ENCODE measurements around the gene KCND1. TPM values are rescaled to one million over a fixed set of nuclear protein-coding genes. Genes with fewer than 3 reads are reported as not detected.

KCND1 gene
- total and polyA plus RNA-seq, 2 of the 4 experiments (the other 2 are of a cell fraction): 0.36 to 1.8 TPM

DNA sequence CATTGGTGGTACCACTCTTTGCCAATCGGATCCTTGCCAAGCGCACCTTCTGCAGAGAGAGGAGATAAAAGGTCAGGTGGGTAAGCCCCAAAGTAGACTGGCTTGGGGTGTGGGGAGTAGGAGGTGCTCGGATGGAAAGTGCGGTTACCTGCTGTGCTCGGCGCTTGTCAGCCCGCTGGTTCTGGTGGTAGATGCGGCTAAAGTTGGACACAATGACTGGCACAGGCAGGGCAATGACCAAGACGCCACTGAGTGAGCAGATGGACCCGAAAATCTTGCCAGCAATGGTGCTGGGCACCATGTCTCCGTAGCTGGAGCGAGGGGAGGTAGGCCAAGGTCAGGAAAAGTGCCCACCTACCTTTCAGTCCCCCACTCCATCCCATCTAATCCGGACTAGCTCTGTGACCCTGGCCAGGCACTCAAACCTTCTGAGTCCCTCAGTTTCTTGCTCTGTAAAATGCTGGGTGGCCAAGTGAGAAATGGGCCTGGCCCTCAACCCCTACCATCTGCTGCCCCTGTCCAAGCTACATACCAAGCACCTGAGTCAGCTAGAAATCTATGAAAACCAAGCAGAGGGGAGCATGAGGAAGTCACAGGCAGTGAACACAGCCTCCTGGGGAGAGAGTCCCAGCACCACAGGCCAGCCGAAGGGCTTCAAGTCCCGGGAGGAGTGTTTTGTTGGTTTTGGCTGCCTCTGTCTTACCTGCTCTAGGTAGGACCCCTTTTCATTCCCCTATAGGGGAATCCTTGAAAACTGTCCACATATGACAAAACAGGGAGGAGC, 4.7 kb downstream of the KCND1 start:
- BruUV-seq (replicated peaks): no TSS peak

More for the DNA sequence above, 4.7 kb downstream of the KCND1 start:
- no peak overlapping the region for H3K4me2 ChIP-seq (ENCODE audit: low read depth, low read length)
- no peak overlapping the region for H2BK20ac ChIP-seq (ENCODE audit: low read depth, low read length)
- 86% methylated on average over 4 of the region's 15 CpGs; no CpG with 5 or more reads in 1 of the 2 experiments for WGBS, 2 experiments (ENCODE audit: extremely low coverage in 2 of 2, insufficient read length in 1 of 2)
- H4K91ac ChIP-seq (ENCODE audit: insufficient read depth, low read depth, low read length): no peak overlapping the region
- H3K27me3 ChIP-seq (ENCODE audit: control insufficient read depth, insufficient read depth, low read length): no peaks in the 10 kb centered on the region
- H3K14ac ChIP-seq (replicated peaks; ENCODE audit: low read depth, low read length): no peak overlapping the region
- H2AK5ac ChIP-seq (ENCODE audit: low read depth, low read length): no peak overlapping the region; the same call in 1 of the 2 replicates
- H3K9me1 ChIP-seq (ENCODE audit: insufficient read depth, low read length): no peaks in the 10 kb centered on the region
- H2BK120ac ChIP-seq (ENCODE audit: low read depth, low read length): no peak overlapping the region
- H4K8ac ChIP-seq (ENCODE audit: low read depth in 2 of 2, low read length in 2 of 2): no peak overlapping the region
- in situ Hi-C loops (cut with MboI; ENCODE audit: low sequenced_read_pairs) (loop anchor here (25.0 kb wide), 1 partner anchor 95 kb away; the partner anchor contains the start of genes CCDC120 and PRAF2), intact Hi-C loops (cut with micrococcal nuclease) (no loop called here), dilution Hi-C loops (cut with HindIII; ENCODE audit: low sequenced_read_pairs, unreplicated experiment) (no loop called here)
- H2BK15ac ChIP-seq (ENCODE audit: low read depth, low read length): no peak overlapping the region
- 0 out of 2 replicates have a peak, but pooled peaks cover 2% of the 10 kb centered on the region for H3K9me3 ChIP-seq (ENCODE audit: control insufficient read depth, insufficient read depth, low read length)
- H3K9ac ChIP-seq (ENCODE audit: low read depth, low read length): no peak overlapping the region
- no peak overlapping the region for H3K18ac ChIP-seq (ENCODE audit: low read depth, low read length)
- no peak overlapping the region for H3K56ac ChIP-seq (ENCODE audit: extremely low read depth, insufficient read depth, low read length)
- peak; percentile 28; the same call in 1 of the 2 replicates for TF ChIP-seq MAFK (IDR thresholded peaks at IDR 0.05; ENCODE audit: low read depth, low read length)
- TF ChIP-seq, protein P1, sequence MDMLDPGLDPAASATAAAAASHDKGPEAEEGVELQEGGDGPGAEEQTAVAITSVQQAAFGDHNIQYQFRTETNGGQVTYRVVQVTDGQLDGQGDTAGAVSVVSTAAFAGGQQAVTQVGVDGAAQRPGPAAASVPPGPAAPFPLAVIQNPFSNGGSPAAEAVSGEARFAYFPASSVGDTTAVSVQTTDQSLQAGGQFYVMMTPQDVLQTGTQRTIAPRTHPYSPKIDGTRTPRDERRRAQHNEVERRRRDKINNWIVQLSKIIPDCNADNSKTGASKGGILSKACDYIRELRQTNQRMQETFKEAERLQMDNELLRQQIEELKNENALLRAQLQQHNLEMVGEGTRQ (IDR thresholded peaks at IDR 0.05; ENCODE audit: low read depth, low read length): no peak
- peak overlapping the region; percentile 3; the same call in 1 of the 2 replicates for H3K4ac ChIP-seq (ENCODE audit: low read depth, low read length)
- peaks cover 2% of the 10 kb centered on the region; the same call in 1 of the 2 replicates for H3K4me1 ChIP-seq (ENCODE audit: control insufficient read depth, insufficient read depth, low read length)
- DNase-seq (peak; percentile 55), ATAC-seq (ENCODE audit: low read depth) (peak; percentile 64)
- 0 out of 2 replicates have a peak overlapping the region, but pooled peaks have one; percentile 4 for H3K27ac ChIP-seq (ENCODE audit: insufficient read depth, low read length)
- no peaks in the 10 kb centered on the region for H3K36me3 ChIP-seq (ENCODE audit: control insufficient read depth, insufficient read depth, low read length)
- peak overlapping the region; percentile 46 for H2AK9ac ChIP-seq (replicated peaks; ENCODE audit: low read depth, low read length, poor library complexity)
- H3K4me3 ChIP-seq (ENCODE audit: insufficient read depth, low read depth, low read length): no peak overlapping the region
- POLR2A ChIA-PET (ENCODE audit: unreplicated experiment): no interaction called here
- H2AFZ ChIP-seq (replicated peaks; ENCODE audit: low read length, poor library complexity): peak overlapping the region; percentile 17
- H3K23ac ChIP-seq (ENCODE audit: low read depth, low read length): no peak overlapping the region
- H4K20me1 ChIP-seq (ENCODE audit: insufficient read depth, low read length): no peaks in the 10 kb centered on the region
- H3K79me1 ChIP-seq (ENCODE audit: low read depth in 1 of 2, low read length in 2 of 2): no peaks in the 10 kb centered on the region
- H2BK5ac ChIP-seq (ENCODE audit: low read depth, low read length, poor library complexity, severe bottlenecking): no peak overlapping the region
- CTCF ChIA-PET: no interaction called here
- no peak overlapping the region for H4K5ac ChIP-seq (ENCODE audit: low read depth, low read length)

Measured in IMR-90 (cell line).